ENCODE measurements around the gene UMPS. TPM values are rescaled to one million over a fixed set of nuclear protein-coding genes. Genes with fewer than 3 reads are reported as not detected.

The UMPS gene
- total and polyA plus RNA-seq, 2 of the 4 experiments (the other 2 are of a cell fraction) = 18.7 to 26.7 TPM

GRCh38 chr3:124780356-124780755 lies 50.1 kb downstream of the UMPS start:
- no peak overlapping the region for H3K4me3 ChIP-seq (ENCODE audit: insufficient read depth, low read depth, low read length)
- peak overlapping the region; percentile 87 for H2BK120ac ChIP-seq (ENCODE audit: low read depth, low read length)
- H4K91ac ChIP-seq (ENCODE audit: insufficient read depth, low read depth, low read length) = peak overlapping the region; percentile 77
- H2AK5ac ChIP-seq (ENCODE audit: low read depth, low read length) = peak overlapping the region; percentile 96
- ChIA-PET POLR2A (ENCODE audit: unreplicated experiment) (no interaction called here), CTCF (no interaction called here)
- H3K27ac ChIP-seq (ENCODE audit: insufficient read depth, low read length) = peak overlapping the region; percentile 71
- H3K4me1 ChIP-seq (ENCODE audit: control insufficient read depth, insufficient read depth, low read length) = peaks cover 29% of the 10 kb centered on the region
- peak overlapping the region; percentile 63 for H4K5ac ChIP-seq (ENCODE audit: low read depth, low read length)
- H3K9ac ChIP-seq (ENCODE audit: low read depth, low read length) = no peak overlapping the region; the same call in 1 of the 2 replicates
- ATAC-seq (ENCODE audit: low read depth) (peak; percentile 84), DNase-seq (peak; percentile 68)
- H3K18ac ChIP-seq (ENCODE audit: low read depth, low read length) = peak overlapping the region; percentile 68; the same call in 1 of the 2 replicates
- H4K20me1 ChIP-seq (ENCODE audit: insufficient read depth, low read length) = peaks cover 14% of the 10 kb centered on the region; the same call in 1 of the 2 replicates
- H3K9me1 ChIP-seq (ENCODE audit: insufficient read depth, low read length) = peaks cover 53% of the 10 kb centered on the region
- H2AK9ac ChIP-seq (replicated peaks; ENCODE audit: low read depth, low read length, poor library complexity) = peak overlapping the region; percentile 93
- H2BK15ac ChIP-seq (ENCODE audit: low read depth, low read length) = peak overlapping the region; percentile 89; the same call in 2 of the 3 replicates
- peak overlapping the region; percentile 81 for H2BK5ac ChIP-seq (ENCODE audit: low read depth, low read length, poor library complexity, severe bottlenecking)
- intact Hi-C loops (cut with micrococcal nuclease) = no loop called here
- peak overlapping the region; percentile 7; the same call in 1 of the 2 replicates for H3K4me2 ChIP-seq (ENCODE audit: low read depth, low read length)
- TF ChIP-seq BHLHE40 (IDR thresholded peaks at IDR 0.05; ENCODE audit: low read depth, low read length) (no peak), POLR2A (IDR thresholded peaks at IDR 0.05; ENCODE audit: low read depth, low read length) (no peak), CHD1 (IDR thresholded peaks at IDR 0.05; ENCODE audit: low read depth, low read length) (no peak), CTCF (conservative IDR thresholded peaks at IDR 0.05; ENCODE audit: low read depth, low read length) (no peak), SMC3 (IDR thresholded peaks at IDR 0.05; ENCODE audit: low read depth, low read length) (no peak), CEBPB (IDR thresholded peaks at IDR 0.05; ENCODE audit: low read depth, low read length) (no peak), MXI1 (IDR thresholded peaks at IDR 0.05; ENCODE audit: borderline replicate concordance, low read depth, low read length) (no peak), RAD21 (IDR thresholded peaks at IDR 0.05; ENCODE audit: low read length) (no peak)
- TF ChIP-seq, protein P1, sequence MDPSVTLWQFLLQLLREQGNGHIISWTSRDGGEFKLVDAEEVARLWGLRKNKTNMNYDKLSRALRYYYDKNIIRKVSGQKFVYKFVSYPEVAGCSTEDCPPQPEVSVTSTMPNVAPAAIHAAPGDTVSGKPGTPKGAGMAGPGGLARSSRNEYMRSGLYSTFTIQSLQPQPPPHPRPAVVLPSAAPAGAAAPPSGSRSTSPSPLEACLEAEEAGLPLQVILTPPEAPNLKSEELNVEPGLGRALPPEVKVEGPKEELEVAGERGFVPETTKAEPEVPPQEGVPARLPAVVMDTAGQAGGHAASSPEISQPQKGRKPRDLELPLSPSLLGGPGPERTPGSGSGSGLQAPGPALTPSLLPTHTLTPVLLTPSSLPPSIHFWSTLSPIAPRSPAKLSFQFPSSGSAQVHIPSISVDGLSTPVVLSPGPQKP (IDR thresholded peaks at IDR 0.05; ENCODE audit: borderline replicate concordance, low read depth, low read length) = no peak
- no peaks in the 10 kb centered on the region for H3K9me3 ChIP-seq (ENCODE audit: control insufficient read depth, insufficient read depth, low read length)
- peak overlapping the region; percentile 19 to 92 for H4K8ac ChIP-seq (ENCODE audit: low read depth in 2 of 2, low read length in 2 of 2)
- peak overlapping the region; percentile 76 for H2BK20ac ChIP-seq (ENCODE audit: low read depth, low read length)
- peak overlapping the region; percentile 76 for H3K14ac ChIP-seq (replicated peaks; ENCODE audit: low read depth, low read length)
- BruUV-seq (replicated peaks) = no TSS peak
- H3K27me3 ChIP-seq (ENCODE audit: control insufficient read depth, insufficient read depth, low read length) = no peaks in the 10 kb centered on the region
- peak overlapping the region; percentile 92 for H2AFZ ChIP-seq (replicated peaks; ENCODE audit: low read length, poor library complexity)
- peaks cover 11 to 85% of the 10 kb centered on the region in 2 experiments for H3K79me1 ChIP-seq (ENCODE audit: low read depth in 1 of 2, low read length in 2 of 2)
- H3K36me3 ChIP-seq (ENCODE audit: control insufficient read depth, insufficient read depth, low read length) = peaks cover 10% of the 10 kb centered on the region; the same call in 1 of the 2 replicates
- H3K23ac ChIP-seq (ENCODE audit: low read depth, low read length) = peak overlapping the region; percentile 86
- H3K4ac ChIP-seq (ENCODE audit: low read depth, low read length) = peak overlapping the region; percentile 92
- in situ Hi-C loops (cut with MboI; ENCODE audit: low sequenced_read_pairs) = no loop called here
- H3K56ac ChIP-seq (ENCODE audit: extremely low read depth, insufficient read depth, low read length) = peak overlapping the region; percentile 45; the same call in 1 of the 2 replicates
- WGBS, 2 experiments (ENCODE audit: extremely low coverage in 2 of 2, insufficient read length in 1 of 2) = 25% methylated on average over 5 of the region's 8 CpGs; no CpG with 5 or more reads in 1 of the 2 experiments
- dilution Hi-C loops (cut with HindIII; ENCODE audit: low sequenced_read_pairs, unreplicated experiment) = no loop called here
